C4-2B (cell line): ENCODE measurements around the gene SCAPER.
"Not testable (repeated sequence)": the region's sequence is repeated elsewhere in the genome, so short reads cannot be mapped to it uniquely, and the experiment has no call there.

Experiments used
- H3K27ac ChIP-seq: fragments of 450-650 bp; 2 replicates; pipeline ENCODE4 v1.5.1; 2017
- ZFX ChIP-seq: fragments of 450-650 bp; IDR thresholded peaks from 2 replicates; pipeline ENCODE4 v1.6.1; 2017
- TF ChIP-seq, protein P1 (sequence below): fragments of 450-650 bp; conservative IDR thresholded peaks from 2 replicates; pipeline ENCODE4 v1.5.1; 2017; ENCODE audit warnings: mild to moderate bottlenecking

The SCAPER gene

DNA sequence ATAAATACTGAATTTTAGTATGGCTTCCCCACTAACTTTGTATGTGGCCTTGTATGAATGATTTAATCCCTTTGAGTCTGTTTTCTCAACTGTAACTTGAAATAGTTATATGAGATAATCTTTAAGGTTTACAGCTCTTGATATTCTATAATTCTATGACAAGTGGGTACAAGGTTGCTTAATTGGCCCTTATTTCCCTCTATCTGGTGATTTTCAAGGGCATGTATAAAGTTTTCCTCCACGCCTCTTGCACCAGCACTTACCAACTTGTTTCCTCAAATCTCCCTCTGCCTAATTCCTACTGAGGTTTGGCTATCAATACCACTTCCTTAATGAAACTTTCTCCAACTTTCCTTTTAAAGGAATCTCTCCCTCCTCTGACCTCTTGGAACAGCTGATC, 455.7 kb downstream of the SCAPER start:
- TF ChIP-seq, protein P1, sequence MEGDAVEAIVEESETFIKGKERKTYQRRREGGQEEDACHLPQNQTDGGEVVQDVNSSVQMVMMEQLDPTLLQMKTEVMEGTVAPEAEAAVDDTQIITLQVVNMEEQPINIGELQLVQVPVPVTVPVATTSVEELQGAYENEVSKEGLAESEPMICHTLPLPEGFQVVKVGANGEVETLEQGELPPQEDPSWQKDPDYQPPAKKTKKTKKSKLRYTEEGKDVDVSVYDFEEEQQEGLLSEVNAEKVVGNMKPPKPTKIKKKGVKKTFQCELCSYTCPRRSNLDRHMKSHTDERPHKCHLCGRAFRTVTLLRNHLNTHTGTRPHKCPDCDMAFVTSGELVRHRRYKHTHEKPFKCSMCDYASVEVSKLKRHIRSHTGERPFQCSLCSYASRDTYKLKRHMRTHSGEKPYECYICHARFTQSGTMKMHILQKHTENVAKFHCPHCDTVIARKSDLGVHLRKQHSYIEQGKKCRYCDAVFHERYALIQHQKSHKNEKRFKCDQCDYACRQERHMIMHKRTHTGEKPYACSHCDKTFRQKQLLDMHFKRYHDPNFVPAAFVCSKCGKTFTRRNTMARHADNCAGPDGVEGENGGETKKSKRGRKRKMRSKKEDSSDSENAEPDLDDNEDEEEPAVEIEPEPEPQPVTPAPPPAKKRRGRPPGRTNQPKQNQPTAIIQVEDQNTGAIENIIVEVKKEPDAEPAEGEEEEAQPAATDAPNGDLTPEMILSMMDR: no peak
- no peak for TF ChIP-seq ZFX
- no peak overlapping the region for H3K27ac ChIP-seq

DNA sequence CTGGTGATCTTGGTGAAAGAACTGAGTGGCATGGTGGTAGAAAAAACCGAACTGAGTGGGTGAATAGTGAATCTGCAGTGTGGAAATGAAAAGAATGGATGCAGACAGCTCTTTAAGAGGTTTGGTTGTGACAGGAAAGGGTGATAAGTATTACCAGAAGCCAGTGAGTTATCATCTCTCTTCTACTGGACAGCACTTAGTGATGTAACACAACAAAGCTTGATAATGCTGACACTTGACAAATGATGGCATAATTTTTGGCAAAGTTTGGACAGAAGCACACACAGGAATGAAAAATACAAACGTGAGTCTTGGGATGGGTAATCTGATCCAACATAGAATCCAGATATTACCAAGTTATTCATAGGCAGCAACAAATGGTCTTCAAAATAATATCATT, 456.4 kb downstream of the SCAPER start:
- no peak overlapping the region for H3K27ac ChIP-seq
- TF ChIP-seq, protein P1: no peak
- TF ChIP-seq ZFX: no peak

DNA sequence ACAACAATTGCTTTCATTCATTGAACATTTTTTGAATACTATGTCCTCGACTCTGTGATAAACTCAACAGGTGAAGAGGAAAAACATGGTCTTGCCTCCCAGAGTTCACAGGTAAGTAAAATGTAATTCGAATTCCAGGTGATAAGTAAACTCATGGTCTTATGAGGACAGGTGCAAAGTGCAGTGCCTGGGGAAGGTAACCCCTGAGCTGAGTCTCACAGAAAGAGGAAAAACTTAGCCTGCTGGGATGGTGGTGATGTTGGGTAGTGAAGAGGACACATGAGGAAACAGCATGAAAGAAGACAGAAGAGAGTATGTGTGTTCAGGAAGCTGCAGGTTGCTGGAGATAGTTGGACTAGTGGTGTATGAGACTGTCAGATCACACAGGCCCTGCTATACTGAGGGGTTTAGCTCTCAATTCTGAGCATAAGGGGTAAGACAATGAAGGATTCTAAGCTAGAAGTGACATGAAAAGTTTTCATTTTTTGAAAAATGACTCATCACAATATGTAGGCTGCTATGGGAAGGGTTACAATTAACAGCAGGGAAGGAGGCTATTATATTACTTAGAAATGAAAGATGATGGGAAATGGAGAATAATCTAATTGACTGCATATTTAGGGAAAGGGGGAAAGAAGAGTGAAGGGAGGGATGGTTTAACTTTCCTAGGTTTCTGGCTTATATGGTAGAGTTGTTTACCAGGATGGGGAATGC, 457.3 kb downstream of the SCAPER start:
- TF ChIP-seq, protein P1: no peak
- TF ChIP-seq ZFX: no peak
- no peak overlapping the region for H3K27ac ChIP-seq

DNA sequence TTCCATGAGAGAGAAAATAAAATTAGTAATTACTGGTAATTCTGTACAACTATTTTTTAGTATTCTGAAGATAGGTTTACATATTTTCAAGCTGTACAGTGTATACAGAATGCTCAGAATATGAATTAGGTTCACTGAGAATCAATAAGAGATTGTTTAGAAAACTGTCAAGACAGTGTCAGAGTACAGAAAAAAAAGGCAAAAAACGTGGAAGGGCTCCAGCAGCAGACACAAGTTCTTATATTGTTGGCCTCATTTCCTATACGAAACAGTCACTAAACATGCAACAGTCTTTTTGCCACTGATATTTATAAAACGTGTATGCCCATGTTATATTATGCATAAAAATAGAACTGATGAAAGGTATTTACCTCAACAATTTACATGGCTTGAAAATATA, 464.7 kb downstream of the SCAPER start:
- no peak overlapping the region for H3K27ac ChIP-seq
- TF ChIP-seq, protein P1: no peak
- TF ChIP-seq ZFX: no peak

DNA sequence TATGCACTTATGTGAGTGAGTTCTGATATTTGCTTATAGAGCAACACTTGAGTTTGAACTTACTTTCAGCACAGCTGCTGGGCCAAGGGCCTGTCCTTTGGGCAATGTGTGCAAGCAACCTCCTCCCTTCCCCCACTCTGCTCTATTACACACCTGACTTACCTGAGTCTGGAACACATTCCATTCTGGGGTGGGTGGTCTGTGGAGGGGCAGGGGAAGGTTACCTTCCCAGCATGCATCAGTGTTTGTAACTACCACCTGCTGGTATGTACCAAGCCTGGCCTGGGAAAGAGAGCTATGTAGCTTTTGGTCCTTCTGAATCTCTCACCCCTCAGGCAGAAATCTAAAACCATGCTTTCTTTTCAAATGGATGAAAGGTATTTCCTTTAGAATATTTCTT, 465.6 kb downstream of the SCAPER start:
- H3K27ac ChIP-seq: no peak overlapping the region

DNA sequence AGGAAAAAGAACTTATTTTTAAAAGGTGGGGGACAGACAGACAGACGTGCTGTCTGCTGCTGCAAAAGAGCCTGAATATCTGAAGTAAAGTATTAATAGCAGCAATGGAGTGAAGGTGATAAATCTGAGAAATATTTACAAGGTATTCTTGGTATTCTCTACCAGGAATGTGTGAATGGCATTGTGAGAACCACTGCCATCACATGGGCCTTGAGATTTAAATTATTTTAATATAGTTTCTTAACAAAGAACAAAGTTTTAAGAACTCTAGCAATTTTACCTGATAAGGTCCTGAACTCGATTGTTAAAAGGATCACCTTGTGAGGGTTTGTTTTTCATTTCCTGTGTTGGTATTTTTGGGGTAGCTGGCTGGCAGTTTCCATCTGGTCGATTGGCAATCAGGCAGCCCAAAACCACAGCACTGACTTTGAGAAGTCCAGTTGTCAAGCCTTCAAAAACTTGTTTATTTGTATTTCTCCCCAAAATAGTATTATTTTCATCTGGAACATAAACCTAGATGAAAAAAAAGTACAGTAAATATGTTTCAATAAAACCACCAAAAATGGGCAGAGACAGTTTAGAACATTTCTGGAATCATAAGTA, 471.2 kb downstream of the SCAPER start:
- no peak overlapping the region for H3K27ac ChIP-seq
- no peak for TF ChIP-seq ZFX
- TF ChIP-seq, protein P1: no peak

More for the DNA sequence above, 465.6 kb downstream of the SCAPER start:
- TF ChIP-seq, protein P1: no peak
- no peak for TF ChIP-seq ZFX

DNA sequence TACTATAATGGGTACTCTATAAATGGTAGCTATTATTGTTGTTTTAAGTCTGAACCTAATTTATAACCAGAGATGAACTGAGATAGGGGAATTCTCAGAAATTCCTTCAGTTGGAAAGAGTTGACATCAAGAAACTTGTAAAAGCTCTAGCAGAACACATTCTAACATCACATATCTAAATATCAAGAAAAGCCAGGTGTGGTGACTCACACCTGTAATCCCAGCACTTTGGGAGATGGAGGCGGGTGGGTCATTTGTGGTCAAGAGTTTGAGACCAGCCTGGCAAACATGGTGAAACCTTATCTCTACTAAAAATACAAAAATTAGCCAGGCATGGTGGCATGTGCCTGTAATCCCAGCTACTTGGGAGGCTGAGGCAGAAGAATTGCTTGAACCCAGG, 472.1 kb downstream of the SCAPER start:
- not testable (repeated sequence) for H3K27ac ChIP-seq

DNA sequence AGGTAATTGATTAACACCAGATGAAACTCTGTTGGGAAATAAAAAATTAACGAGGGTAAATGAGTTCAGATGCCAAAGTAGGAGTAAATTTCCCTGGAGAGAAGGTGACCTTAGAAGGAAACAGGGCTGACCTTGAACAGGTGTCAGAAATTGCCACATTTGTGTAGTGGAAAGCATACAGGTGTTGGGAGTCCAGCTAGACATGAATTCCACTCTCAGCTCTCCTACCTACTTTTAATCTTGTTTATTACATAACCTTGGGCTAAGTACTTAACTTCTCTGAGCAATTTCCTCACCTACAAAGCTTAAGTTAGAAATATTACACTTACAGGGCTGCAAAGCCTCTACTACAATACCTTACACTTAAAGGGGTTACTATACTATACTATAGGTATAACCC, 472.5 kb downstream of the SCAPER start:
- no peak overlapping the region for H3K27ac ChIP-seq
- TF ChIP-seq, protein P1: no peak
- no peak for TF ChIP-seq ZFX
